Measurements from ENCODE around the gene HINT2. TPM values are rescaled to one million over a fixed set of nuclear protein-coding genes. Genes with fewer than 3 reads are reported as not detected.

HINT2 gene
- total RNA-seq, 1 experiment from 2014 or later: 35.9 TPM

DNA sequence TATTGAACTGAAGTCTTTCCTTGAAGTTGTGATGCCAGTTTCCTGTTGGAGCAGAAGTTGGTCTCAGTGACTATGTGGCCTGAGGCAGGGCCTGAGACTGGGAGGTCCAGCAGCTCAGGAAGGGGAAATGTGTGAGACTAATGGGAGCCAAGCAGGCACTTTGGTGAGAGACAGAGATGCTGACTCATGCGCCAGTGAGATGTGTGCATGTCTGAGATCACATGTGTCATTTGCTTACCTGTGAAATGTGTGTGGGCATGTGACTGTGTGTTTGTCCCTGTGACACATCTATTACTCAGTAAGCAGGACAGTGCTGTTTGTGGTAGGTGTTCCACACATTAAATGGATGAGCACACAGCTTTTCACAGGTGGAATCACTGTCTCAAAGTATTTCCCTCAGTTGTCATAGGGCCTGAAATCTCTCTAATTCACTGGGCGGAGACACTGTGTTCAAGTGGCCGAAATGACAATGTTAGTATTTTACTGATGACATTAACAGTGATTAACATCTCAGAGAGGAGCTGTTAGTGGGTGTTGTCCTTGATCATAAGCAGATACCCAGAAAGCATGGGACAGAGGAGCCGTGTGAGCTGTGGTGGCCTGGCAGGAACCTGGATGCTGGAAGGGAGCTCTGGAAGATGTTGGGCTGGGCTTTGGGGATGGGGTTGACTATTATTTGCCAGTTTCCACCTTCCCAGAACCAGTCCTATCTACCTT, 16.0 kb downstream of the HINT2 start:
- no peaks in the 10 kb centered on the region for H4K20me1 ChIP-seq (ENCODE audit: control insufficient read depth, insufficient read depth, insufficient read length)
- no peaks in the 10 kb centered on the region for H3K79me1 ChIP-seq (ENCODE audit: insufficient read depth, low read depth, low read length, poor library complexity, severe bottlenecking)
- no peak overlapping the region for H3K56ac ChIP-seq (ENCODE audit: insufficient read length, low read depth, low read length)
- no peaks in the 10 kb centered on the region for H3K27me3 Mint-ChIP-seq (ENCODE audit: low read depth)
- H3K27ac Mint-ChIP-seq: no peak overlapping the region
- H3K4me2 ChIP-seq (ENCODE audit: insufficient read depth, insufficient read length, low read length): no peak overlapping the region
- no peak overlapping the region for H3K18ac ChIP-seq (ENCODE audit: insufficient read length, low read depth, low read length)
- no peaks in the 10 kb centered on the region for H3K9me3 ChIP-seq (ENCODE audit: control insufficient read depth, low read depth, low read length)
- H2BK12ac ChIP-seq (ENCODE audit: insufficient read length, low read depth, low read length): no peak overlapping the region
- H2BK120ac ChIP-seq (ENCODE audit: low read depth, low read length, poor library complexity, severe bottlenecking): no peak overlapping the region
- no peak overlapping the region for H2AFZ ChIP-seq (ENCODE audit: low read length)
- H3K79me2 ChIP-seq (ENCODE audit: insufficient read depth, low read length): no peaks in the 10 kb centered on the region
- H3K14ac ChIP-seq (ENCODE audit: insufficient read depth, low read length): no peak overlapping the region
- WGBS (ENCODE audit: extremely low coverage, insufficient read length, low lambda C conversion rate): no CpG with 5 or more reads among the region's 4 CpGs
- no peak overlapping the region for H2AK5ac ChIP-seq (ENCODE audit: insufficient read length, low read length)
- H3K23me2 ChIP-seq (ENCODE audit: insufficient read length, low read depth, low read length, poor library complexity, severe bottlenecking): no peaks in the 10 kb centered on the region
- H2BK20ac ChIP-seq (ENCODE audit: low read depth, low read length, poor library complexity, severe bottlenecking): no peak overlapping the region
- no peaks in the 10 kb centered on the region for H3K9me3 Mint-ChIP-seq
- no peaks in the 10 kb centered on the region for H3K27me3 ChIP-seq (ENCODE audit: insufficient read depth, low read length)
- H3T11ph ChIP-seq (ENCODE audit: low read length): no peak overlapping the region
- no peak overlapping the region for H4K91ac ChIP-seq (ENCODE audit: insufficient read length, low read depth, low read length)
- no peak overlapping the region for H3K4ac ChIP-seq (ENCODE audit: low read depth, low read length)
- no peak overlapping the region for H3K23ac ChIP-seq (ENCODE audit: insufficient read length, low read depth, low read length)
- H3K27ac ChIP-seq (ENCODE audit: insufficient read length, low read depth, low read length): no peak overlapping the region
- H3K36me3 Mint-ChIP-seq (ENCODE audit: insufficient read depth in 1 of 3, low read depth in 3 of 3): peaks cover 1 to 17% (median 14%) of the 10 kb centered on the region in 3 experiments; a peak in 4 of 7 replicates
- H2BK15ac ChIP-seq (ENCODE audit: low read depth, low read length): no peak overlapping the region
- no peak overlapping the region for H4K8ac ChIP-seq (replicated peaks; ENCODE audit: insufficient read length, low read depth, low read length)
- H2BK5ac ChIP-seq (ENCODE audit: insufficient read length, low read length): no peak overlapping the region
- H3K4me1 ChIP-seq (ENCODE audit: insufficient read depth, low read length): no peaks in the 10 kb centered on the region
- no peak overlapping the region for H3K9ac ChIP-seq (ENCODE audit: extremely low read depth, insufficient read length, low read length)
- H4K5ac ChIP-seq (ENCODE audit: insufficient read length, low read depth, low read length): no peak overlapping the region
- H3K4me3 Mint-ChIP-seq: no peak overlapping the region
- H3K4me1 Mint-ChIP-seq: peaks cover 0 to 3% of the 10 kb centered on the region in 2 experiments; a peak in 2 of 4 replicates
- TF ChIP-seq, protein P1, sequence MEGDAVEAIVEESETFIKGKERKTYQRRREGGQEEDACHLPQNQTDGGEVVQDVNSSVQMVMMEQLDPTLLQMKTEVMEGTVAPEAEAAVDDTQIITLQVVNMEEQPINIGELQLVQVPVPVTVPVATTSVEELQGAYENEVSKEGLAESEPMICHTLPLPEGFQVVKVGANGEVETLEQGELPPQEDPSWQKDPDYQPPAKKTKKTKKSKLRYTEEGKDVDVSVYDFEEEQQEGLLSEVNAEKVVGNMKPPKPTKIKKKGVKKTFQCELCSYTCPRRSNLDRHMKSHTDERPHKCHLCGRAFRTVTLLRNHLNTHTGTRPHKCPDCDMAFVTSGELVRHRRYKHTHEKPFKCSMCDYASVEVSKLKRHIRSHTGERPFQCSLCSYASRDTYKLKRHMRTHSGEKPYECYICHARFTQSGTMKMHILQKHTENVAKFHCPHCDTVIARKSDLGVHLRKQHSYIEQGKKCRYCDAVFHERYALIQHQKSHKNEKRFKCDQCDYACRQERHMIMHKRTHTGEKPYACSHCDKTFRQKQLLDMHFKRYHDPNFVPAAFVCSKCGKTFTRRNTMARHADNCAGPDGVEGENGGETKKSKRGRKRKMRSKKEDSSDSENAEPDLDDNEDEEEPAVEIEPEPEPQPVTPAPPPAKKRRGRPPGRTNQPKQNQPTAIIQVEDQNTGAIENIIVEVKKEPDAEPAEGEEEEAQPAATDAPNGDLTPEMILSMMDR (conservative IDR thresholded peaks at IDR 0.05): no peak
- DNase-seq: no peak

All from H9 (cell line).